ENCODE data around the gene ACTR3.

ACTR3 gene

DNA sequence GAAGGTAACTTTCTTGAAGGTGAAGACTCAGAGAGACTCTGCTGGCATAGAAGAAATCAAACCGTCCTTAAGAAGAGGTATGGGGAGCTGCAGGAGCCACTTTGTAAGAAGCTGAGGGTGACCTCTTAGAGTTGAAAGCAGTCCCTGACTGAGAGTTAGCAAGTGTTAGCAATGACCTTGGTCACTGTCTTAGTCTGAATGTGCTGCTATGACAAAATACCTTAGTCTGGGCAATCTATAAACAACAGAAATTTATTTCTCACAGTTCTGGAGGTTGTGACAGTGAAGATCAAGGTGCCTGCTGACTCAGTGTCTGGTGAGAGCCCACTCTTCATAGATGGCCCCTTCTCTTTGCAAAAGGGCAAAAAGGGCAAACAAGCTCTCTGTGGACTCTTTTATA, 35.7 kb upstream of the ACTR3 start:
- H3K4me2 ChIP-seq (ENCODE audit: low read length) = no peak overlapping the region
- no peak overlapping the region for H3K9ac ChIP-seq (ENCODE audit: low read depth, low read length)
- no peak overlapping the region for H3K4me3 ChIP-seq (ENCODE audit: low read length)
- H3K4me1 ChIP-seq (ENCODE audit: control insufficient read depth, insufficient read depth, low read length) = peaks cover 11% of the 10 kb centered on the region
- no peaks in the 10 kb centered on the region for H3K36me3 ChIP-seq (ENCODE audit: insufficient read depth, low read length)
- no peaks in the 10 kb centered on the region for H3K27me3 ChIP-seq (ENCODE audit: control insufficient read depth, insufficient read depth, low read length)
- no peaks in the 10 kb centered on the region for H3K9me3 ChIP-seq (replicated peaks; ENCODE audit: low read length)

DNA sequence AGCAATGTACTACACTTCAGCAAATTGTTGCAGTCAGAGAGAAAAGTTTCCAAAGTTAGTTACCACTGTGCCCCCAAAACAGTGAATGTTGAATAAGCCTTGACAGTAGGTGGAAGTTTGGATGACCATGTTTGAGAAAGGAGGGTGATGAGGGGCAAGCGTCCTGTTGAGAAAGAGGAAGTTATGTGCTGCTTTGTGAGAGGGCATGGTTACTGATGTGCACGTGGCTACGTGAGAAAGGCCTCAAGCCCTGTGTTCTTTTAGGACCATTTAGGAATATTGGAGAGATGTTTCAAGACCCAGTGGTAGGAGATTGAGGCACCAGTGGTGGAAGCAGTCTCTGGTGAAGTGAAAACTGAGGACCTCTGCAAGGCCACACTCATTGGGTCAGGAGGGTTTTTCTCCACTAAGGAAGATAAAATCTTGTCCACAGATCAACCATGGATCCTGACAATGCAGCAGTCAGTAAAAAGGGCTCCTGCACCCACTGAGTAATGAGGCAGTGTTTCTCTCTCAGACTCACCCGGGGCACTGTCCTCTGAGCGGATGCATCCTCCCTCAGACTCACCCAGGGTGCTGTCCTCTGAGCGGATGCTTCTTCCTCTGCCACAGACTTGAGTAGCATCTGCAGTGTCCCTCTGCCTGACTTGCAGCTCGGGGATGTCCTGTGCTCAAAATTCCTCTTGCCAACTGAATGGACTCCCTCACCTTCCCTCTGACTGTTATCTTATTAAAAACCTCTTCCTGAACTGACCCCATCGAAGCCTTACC, 34.7 kb upstream of the ACTR3 start:
- Histone ChIP-seq H3K36me3 (ENCODE audit: insufficient read depth, low read length) (no peaks in the 10 kb centered on the region), H3K4me3 (ENCODE audit: low read length) (no peak overlapping the region), H3K4me1 (ENCODE audit: control insufficient read depth, insufficient read depth, low read length) (peaks cover 14% of the 10 kb centered on the region), H3K27me3 (ENCODE audit: control insufficient read depth, insufficient read depth, low read length) (no peaks in the 10 kb centered on the region), H3K9ac (ENCODE audit: low read depth, low read length) (no peak overlapping the region), H3K4me2 (ENCODE audit: low read length) (no peak overlapping the region), H3K9me3 (replicated peaks; ENCODE audit: low read length) (no peaks in the 10 kb centered on the region)

DNA sequence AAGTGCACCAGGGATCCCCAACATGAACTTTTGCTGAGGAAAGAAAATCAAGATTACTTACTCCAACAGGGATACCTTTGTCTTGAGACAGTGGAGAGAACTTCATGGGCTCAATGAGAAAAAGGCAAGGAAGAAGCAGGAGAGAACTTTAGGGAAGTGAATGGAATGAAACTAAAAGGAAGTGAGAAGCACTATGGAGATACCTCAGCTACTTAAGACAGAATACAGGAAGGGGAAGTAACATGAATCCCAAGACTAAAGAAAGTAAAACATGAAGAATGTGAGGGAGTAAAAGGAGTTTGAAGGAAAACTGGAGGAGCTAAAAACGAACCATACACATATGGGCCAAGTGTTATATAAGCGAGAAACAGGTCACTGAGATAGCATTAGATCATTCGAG, 32.4 kb upstream of the ACTR3 start:
- no peak overlapping the region for H3K4me2 ChIP-seq (ENCODE audit: low read length)
- H3K27me3 ChIP-seq (ENCODE audit: control insufficient read depth, insufficient read depth, low read length) = no peaks in the 10 kb centered on the region
- H3K9ac ChIP-seq (ENCODE audit: low read depth, low read length) = no peak overlapping the region
- no peak overlapping the region for H3K4me3 ChIP-seq (ENCODE audit: low read length)
- H3K4me1 ChIP-seq (ENCODE audit: control insufficient read depth, insufficient read depth, low read length) = peaks cover 14% of the 10 kb centered on the region
- no peaks in the 10 kb centered on the region for H3K9me3 ChIP-seq (replicated peaks; ENCODE audit: low read length)
- H3K36me3 ChIP-seq (ENCODE audit: insufficient read depth, low read length) = no peaks in the 10 kb centered on the region

DNA sequence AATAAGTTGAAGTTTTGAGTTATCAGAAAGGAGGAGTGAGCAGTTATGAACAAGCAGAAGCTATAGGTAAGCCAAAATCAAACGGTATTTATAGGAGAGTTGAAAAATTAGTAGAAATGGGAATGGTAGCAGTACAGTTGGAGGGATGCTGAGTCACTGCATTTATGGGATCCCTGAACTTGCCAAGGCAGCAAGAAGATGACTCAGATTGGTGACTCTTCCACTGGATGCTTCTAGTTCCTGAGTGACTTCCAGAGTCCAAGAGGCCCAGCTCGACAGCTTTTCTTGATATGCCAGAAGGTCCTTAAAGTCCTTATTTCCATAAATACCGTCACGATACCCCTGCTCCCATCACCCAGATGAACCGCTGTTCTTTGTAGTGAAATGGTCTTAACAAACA, 31.1 kb upstream of the ACTR3 start:
- H3K4me1 ChIP-seq (ENCODE audit: control insufficient read depth, insufficient read depth, low read length) = peaks cover 14% of the 10 kb centered on the region
- no peaks in the 10 kb centered on the region for H3K27me3 ChIP-seq (ENCODE audit: control insufficient read depth, insufficient read depth, low read length)
- H3K9me3 ChIP-seq (replicated peaks; ENCODE audit: low read length) = no peaks in the 10 kb centered on the region
- H3K9ac ChIP-seq (ENCODE audit: low read depth, low read length) = no peak overlapping the region
- no peaks in the 10 kb centered on the region for H3K36me3 ChIP-seq (ENCODE audit: insufficient read depth, low read length)
- no peak overlapping the region for H3K4me3 ChIP-seq (ENCODE audit: low read length)
- H3K4me2 ChIP-seq (ENCODE audit: low read length) = peak overlapping the region; percentile 38

DNA sequence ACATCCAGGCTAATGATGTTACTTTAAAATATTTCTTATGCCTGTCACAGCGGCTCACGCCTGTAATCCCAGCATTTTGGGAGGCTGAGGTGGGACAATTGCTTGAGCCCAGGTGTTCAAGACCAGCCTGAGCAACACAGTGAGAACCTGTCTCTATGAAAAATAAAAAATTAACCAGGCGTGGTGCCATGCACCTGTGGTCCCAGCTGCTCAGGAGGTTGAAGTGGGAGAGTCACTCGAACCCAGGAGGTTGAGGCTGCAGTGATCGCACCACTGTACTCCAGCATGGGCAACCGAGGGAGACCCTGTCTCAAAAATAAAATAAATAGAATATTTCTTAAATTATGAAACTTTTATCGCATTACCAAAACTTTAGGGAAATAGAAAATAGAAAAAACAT, 28.1 kb upstream of the ACTR3 start:
- H3K36me3 ChIP-seq (ENCODE audit: insufficient read depth, low read length) = no peaks in the 10 kb centered on the region
- no peak overlapping the region for H3K4me3 ChIP-seq (ENCODE audit: low read length)
- no peaks in the 10 kb centered on the region for H3K27me3 ChIP-seq (ENCODE audit: control insufficient read depth, insufficient read depth, low read length)
- H3K4me2 ChIP-seq (ENCODE audit: low read length) = no peak overlapping the region
- H3K9ac ChIP-seq (ENCODE audit: low read depth, low read length) = no peak overlapping the region
- peaks cover 14% of the 10 kb centered on the region for H3K4me1 ChIP-seq (ENCODE audit: control insufficient read depth, insufficient read depth, low read length)
- no peaks in the 10 kb centered on the region for H3K9me3 ChIP-seq (replicated peaks; ENCODE audit: low read length)

DNA sequence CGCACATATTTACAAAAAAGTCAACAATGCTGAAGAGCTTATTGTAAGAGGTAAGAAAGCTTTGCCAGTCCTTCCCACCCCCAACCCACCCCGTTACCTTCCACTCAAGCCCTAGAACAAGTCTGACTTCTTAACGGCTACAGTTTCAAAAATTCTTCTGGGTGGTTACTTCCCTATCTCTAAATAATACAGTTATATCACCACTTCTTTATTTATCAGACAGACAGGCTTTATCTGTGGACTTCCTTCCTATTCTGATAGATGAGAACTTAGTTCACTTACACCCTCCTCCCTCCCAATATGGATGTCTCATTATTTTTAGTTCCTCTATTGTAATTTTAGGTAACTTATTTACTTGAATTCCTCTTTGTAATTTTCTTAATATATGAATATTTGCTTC, 26.7 kb upstream of the ACTR3 start:
- H3K36me3 ChIP-seq (ENCODE audit: insufficient read depth, low read length) = no peaks in the 10 kb centered on the region
- no peaks in the 10 kb centered on the region for H3K9me3 ChIP-seq (replicated peaks; ENCODE audit: low read length)
- peaks cover 14% of the 10 kb centered on the region for H3K4me1 ChIP-seq (ENCODE audit: control insufficient read depth, insufficient read depth, low read length)
- H3K4me3 ChIP-seq (ENCODE audit: low read length) = no peak overlapping the region
- H3K27me3 ChIP-seq (ENCODE audit: control insufficient read depth, insufficient read depth, low read length) = no peaks in the 10 kb centered on the region
- no peak overlapping the region for H3K9ac ChIP-seq (ENCODE audit: low read depth, low read length)
- no peak overlapping the region for H3K4me2 ChIP-seq (ENCODE audit: low read length)

DNA sequence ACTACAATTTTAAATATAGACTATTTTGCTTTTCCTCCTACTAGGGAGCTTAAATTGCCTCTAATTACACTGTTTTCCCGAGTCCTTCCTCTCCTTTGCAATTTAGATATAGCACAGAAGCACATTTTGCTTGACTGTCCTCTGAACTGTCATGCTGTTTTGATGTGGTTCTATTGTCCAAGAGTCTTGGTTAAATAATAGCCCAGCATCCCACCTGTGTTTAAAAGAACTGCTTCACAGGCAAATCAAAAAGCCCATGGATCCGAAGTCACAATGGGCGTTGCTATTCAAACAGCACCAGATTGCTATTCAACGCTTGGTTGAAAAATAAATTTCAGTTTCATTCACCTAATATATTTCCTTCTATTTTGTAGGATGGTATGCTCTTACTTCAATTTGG, 22.3 kb upstream of the ACTR3 start:
- no peak overlapping the region for H3K4me2 ChIP-seq (ENCODE audit: low read length)
- H3K9me3 ChIP-seq (replicated peaks; ENCODE audit: low read length) = no peaks in the 10 kb centered on the region
- no peak overlapping the region for H3K9ac ChIP-seq (ENCODE audit: low read depth, low read length)
- no peaks in the 10 kb centered on the region for H3K36me3 ChIP-seq (ENCODE audit: insufficient read depth, low read length)
- no peak overlapping the region for H3K4me3 ChIP-seq (ENCODE audit: low read length)
- peaks cover 7% of the 10 kb centered on the region for H3K4me1 ChIP-seq (ENCODE audit: control insufficient read depth, insufficient read depth, low read length)
- no peaks in the 10 kb centered on the region for H3K27me3 ChIP-seq (ENCODE audit: control insufficient read depth, insufficient read depth, low read length)

DNA sequence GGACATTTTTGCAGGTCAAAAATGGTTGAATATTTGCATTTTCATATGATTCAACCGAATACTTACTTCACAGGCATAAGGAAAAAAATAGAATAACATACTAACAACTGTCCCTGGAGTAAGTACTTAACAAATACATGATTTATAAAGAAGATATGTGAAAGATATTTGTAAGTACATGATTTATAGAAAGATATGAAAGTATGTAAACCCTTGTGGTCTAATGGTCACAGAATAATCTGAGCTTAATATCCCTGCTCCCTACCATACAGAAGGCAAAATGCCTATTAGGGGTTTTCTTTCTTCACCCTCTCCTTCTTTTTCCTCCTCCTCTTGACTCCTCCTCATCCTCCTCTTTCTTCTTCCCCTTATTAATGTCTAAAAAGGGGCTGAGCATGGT, 20.6 kb upstream of the ACTR3 start:
- Histone ChIP-seq H3K36me3 (ENCODE audit: insufficient read depth, low read length) (no peaks in the 10 kb centered on the region), H3K9me3 (replicated peaks; ENCODE audit: low read length) (no peaks in the 10 kb centered on the region), H3K9ac (ENCODE audit: low read depth, low read length) (no peak overlapping the region), H3K27me3 (ENCODE audit: control insufficient read depth, insufficient read depth, low read length) (no peaks in the 10 kb centered on the region), H3K4me2 (ENCODE audit: low read length) (no peak overlapping the region), H3K4me1 (ENCODE audit: control insufficient read depth, insufficient read depth, low read length) (peaks cover 7% of the 10 kb centered on the region), H3K4me3 (ENCODE audit: low read length) (no peak overlapping the region)

DNA sequence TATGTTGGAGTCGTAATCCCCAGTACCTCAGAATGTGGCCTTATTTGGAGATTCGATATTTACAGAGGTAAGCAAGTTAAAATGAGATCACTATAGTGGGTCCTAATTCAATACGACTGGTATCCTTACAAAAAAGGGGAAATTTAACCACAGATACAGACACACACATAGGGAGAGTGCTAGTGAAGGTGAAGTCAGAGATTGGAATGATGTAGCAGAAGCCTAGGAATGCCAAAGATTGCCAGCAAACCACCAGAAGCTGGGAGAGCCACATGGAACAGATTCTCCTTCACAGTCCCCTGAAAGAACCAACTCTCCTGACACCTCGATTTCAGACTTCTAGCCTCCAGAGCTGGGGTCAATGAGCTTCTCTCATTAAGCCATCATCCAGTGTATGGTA, 17.7 kb upstream of the ACTR3 start:
- Histone ChIP-seq H3K9me3 (replicated peaks; ENCODE audit: low read length) (no peaks in the 10 kb centered on the region), H3K4me3 (ENCODE audit: low read length) (no peak overlapping the region), H3K4me1 (ENCODE audit: control insufficient read depth, insufficient read depth, low read length) (peaks cover 7% of the 10 kb centered on the region), H3K4me2 (ENCODE audit: low read length) (peak overlapping the region; percentile 43), H3K9ac (ENCODE audit: low read depth, low read length) (no peak overlapping the region), H3K36me3 (ENCODE audit: insufficient read depth, low read length) (no peaks in the 10 kb centered on the region), H3K27me3 (ENCODE audit: control insufficient read depth, insufficient read depth, low read length) (no peaks in the 10 kb centered on the region)

DNA sequence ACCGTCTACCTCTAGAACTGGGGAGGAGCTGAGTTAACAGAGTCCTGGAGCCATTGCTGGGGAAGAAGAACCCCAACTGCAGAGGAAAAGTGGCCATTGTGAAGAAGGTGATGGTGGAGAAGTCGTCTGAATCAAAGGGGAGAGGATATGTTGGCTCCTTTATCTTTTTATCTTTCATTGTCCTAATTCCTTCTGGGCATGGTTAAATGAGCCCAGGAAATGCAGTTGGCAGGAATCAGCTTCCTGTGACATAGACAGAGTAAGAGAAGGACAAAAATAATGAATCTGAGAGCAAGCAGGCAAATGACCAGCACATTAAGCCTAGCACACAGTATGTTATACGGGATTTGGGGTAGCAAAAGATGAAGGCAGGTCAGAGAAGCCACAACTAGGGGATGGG, 16.0 kb upstream of the ACTR3 start:
- peaks cover 20% of the 10 kb centered on the region for H3K4me1 ChIP-seq (ENCODE audit: control insufficient read depth, insufficient read depth, low read length)
- H3K27me3 ChIP-seq (ENCODE audit: control insufficient read depth, insufficient read depth, low read length) = no peaks in the 10 kb centered on the region
- no peak overlapping the region for H3K9ac ChIP-seq (ENCODE audit: low read depth, low read length)
- H3K4me3 ChIP-seq (ENCODE audit: low read length) = no peak overlapping the region
- H3K9me3 ChIP-seq (replicated peaks; ENCODE audit: low read length) = no peaks in the 10 kb centered on the region
- no peaks in the 10 kb centered on the region for H3K36me3 ChIP-seq (ENCODE audit: insufficient read depth, low read length)
- no peak overlapping the region for H3K4me2 ChIP-seq (ENCODE audit: low read length)

DNA sequence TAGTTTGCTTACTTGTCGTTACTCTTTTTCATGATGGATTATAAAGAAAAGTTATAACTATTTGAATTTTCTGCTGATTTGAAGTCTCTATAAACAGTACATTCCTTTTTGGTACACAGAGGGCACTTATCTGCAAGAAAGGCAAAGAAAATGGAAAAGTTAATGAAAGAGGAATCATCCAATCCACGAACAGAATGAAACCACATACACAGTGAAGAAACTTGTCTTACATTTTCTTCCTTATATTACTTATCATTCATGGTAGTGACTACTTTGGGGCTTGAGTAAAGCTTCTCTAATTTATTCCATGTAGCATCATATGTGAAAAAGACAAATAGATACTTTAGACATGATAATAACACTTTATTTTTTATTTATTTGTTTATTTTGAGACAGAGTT, 14.8 kb upstream of the ACTR3 start:
- Histone ChIP-seq H3K9ac (ENCODE audit: low read depth, low read length) (no peak overlapping the region), H3K4me3 (ENCODE audit: low read length) (no peak overlapping the region), H3K4me2 (ENCODE audit: low read length) (no peak overlapping the region), H3K27me3 (ENCODE audit: control insufficient read depth, insufficient read depth, low read length) (no peaks in the 10 kb centered on the region), H3K9me3 (replicated peaks; ENCODE audit: low read length) (no peaks in the 10 kb centered on the region), H3K36me3 (ENCODE audit: insufficient read depth, low read length) (no peaks in the 10 kb centered on the region), H3K4me1 (ENCODE audit: control insufficient read depth, insufficient read depth, low read length) (peaks cover 20% of the 10 kb centered on the region)

Measured in skeletal muscle satellite cell (primary cell).